ENCODE data around the gene COL21A1.

COL21A1 gene

GRCh38 chr6:56193846-56194245 is 53.5 kb downstream of the COL21A1 start:
- no peak overlapping the region for H3K4me3 ChIP-seq (ENCODE audit: low read length)
- DNase-seq (ENCODE audit: low read depth) = no peak
- no peak for TF ChIP-seq CTCF (conservative IDR thresholded peaks at IDR 0.05; ENCODE audit: low read depth, low read length)

- no peak overlapping the region for H3K4me3 ChIP-seq (ENCODE audit: low read length)
- TF ChIP-seq CTCF (conservative IDR thresholded peaks at IDR 0.05; ENCODE audit: low read depth, low read length) = no peak
- DNase-seq (ENCODE audit: low read depth) = no peak
Observed at GRCh38 chr6:56188429-56188828, 59.0 kb downstream of the COL21A1 start.

GRCh38 chr6:56187686-56188085 is 59.7 kb downstream of the COL21A1 start:
- no peak for DNase-seq (ENCODE audit: low read depth)
- TF ChIP-seq CTCF (conservative IDR thresholded peaks at IDR 0.05; ENCODE audit: low read depth, low read length) = no peak

GRCh38 chr6:56176741-56177140 is 70.6 kb downstream of the COL21A1 start:
- DNase-seq (ENCODE audit: low read depth) = no peak
- no peak overlapping the region for H3K4me3 ChIP-seq (ENCODE audit: low read length)
- TF ChIP-seq CTCF (conservative IDR thresholded peaks at IDR 0.05; ENCODE audit: low read depth, low read length) = no peak

More at GRCh38 chr6:56187686-56188085, 59.7 kb downstream of the COL21A1 start:
- no peak overlapping the region for H3K4me3 ChIP-seq (ENCODE audit: low read length)

GRCh38 chr6:56173228-56173627 is 74.2 kb downstream of the COL21A1 start:
- no peak for DNase-seq (ENCODE audit: low read depth)
- H3K4me3 ChIP-seq (ENCODE audit: low read length) = no peak overlapping the region
- TF ChIP-seq CTCF (conservative IDR thresholded peaks at IDR 0.05; ENCODE audit: low read depth, low read length) = no peak

- TF ChIP-seq CTCF (conservative IDR thresholded peaks at IDR 0.05; ENCODE audit: low read depth, low read length) = no peak
- H3K4me3 ChIP-seq (ENCODE audit: low read length) = no peak overlapping the region
- DNase-seq (ENCODE audit: low read depth) = no peak
Observed at GRCh38 chr6:56172144-56172543, 75.2 kb downstream of the COL21A1 start.

GRCh38 chr6:56169366-56169765 is 78.0 kb downstream of the COL21A1 start:
- H3K4me3 ChIP-seq (ENCODE audit: low read length) = no peak overlapping the region
- no peak for DNase-seq (ENCODE audit: low read depth)
- TF ChIP-seq CTCF (conservative IDR thresholded peaks at IDR 0.05; ENCODE audit: low read depth, low read length) = no peak
